ENCODE data around the gene PASK. TPM values are rescaled to one million over a fixed set of nuclear protein-coding genes. Genes with fewer than 3 reads are reported as not detected.
A peak's percentile ranks its signal among the peaks of the same experiment; 100 is the strongest.
"Not testable (repeated sequence)": the region's sequence is repeated elsewhere in the genome, so short reads cannot be mapped to it uniquely, and the experiment has no call there.

Gene PASK
- total and polyA plus RNA-seq, 4 donors: 0.63 to 8.7 (median 3.3) TPM

DNA sequence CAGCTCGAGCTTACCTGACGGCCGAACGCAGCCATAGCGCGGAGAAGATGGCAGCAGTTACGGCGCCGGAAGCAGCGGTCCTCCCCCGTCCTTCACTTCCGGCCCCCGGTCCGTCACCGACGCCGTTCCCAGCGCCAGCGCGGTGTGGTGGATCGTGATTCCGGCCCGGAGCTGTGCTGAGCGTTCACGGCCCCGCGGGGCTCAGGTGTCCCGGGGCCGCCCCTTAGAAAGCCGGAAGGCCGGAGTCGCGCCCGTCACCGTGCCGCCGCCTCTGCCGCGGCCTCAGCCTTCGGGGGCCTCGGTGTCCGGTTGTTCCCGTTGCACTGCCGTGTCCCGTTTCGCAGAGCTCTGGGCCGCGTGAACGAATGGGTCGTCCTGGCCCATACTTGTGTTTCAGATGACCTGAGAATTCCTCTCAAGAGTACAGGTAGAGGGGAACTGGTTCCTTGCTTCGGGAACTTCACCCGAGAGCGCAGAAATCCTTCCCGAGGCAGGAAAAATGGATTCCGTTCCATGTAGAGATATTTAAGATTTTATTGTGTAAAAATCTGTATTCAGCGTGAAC lies 47.0 kb downstream of the PASK start, which contains the start of gene MTERF4:
Gene MTERF4 (minus strand): TSS at position 49 of the 565 bp plus-strand sequence. CDS start 14 bp downstream, at position 35.
- WGBS, 2 donors: 0 to 1% methylated on average over 56 of the region's 56 CpGs
- peak; percentile 90 to 95 for DNase-seq
- ATAC-seq (ENCODE audit: low FRiP score): peak; percentile 96
- Histone ChIP-seq H3K27me3 (ENCODE audit: control insufficient read depth in 1 of 2, insufficient read depth in 2 of 2, low read length in 1 of 2) (no peaks in the 10 kb centered on the region), H3K4me1 (ENCODE audit: control insufficient read depth in 1 of 2, insufficient read depth in 2 of 2, low read length in 2 of 2) (peaks cover 0 to 3% of the 10 kb centered on the region in 2 donors), H3K4me3 (ENCODE audit: low read length in 2 of 2) (peak within 1 kb of the TSS; percentile 54 to 99), H3K9me3 (ENCODE audit: control insufficient read depth, low read length) (no peaks in the 10 kb centered on the region), H3K36me3 (ENCODE audit: control insufficient read depth in 1 of 2, insufficient read depth in 2 of 2, low read length in 1 of 2) (peaks cover 2 to 3% of the 10 kb centered on the region in 2 donors), H3K27ac (ENCODE audit: low read depth in 1 of 2, low read length in 2 of 2) (peak within 1 kb of the TSS; percentile 1 to 94)
- intact Hi-C loops (cut with DNase I): loop anchor here in 1 of 2 donors (5.0 kb wide), 1 partner anchor 45 kb away; the partner anchor contains the start of gene PASK

DNA sequence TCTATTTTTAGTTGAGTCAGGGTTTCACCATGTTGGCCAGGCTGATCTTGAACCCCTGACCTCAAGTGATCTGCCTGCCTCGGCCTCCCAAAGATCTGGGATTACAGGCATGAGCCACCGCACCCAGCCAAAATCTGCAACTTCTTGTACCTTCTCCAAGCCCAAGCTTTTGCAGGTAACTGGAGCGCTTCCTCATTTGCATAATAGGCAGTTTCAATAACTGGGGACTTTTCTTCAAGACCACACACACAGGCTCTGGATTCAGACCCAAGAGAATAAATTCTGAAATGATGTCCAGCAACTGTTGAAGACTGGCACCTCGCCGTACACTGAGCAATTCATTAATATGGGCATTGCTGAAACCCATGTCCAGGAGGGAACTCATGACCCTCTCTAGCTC lies 50.0 kb downstream of the PASK start:
- Histone ChIP-seq H3K27ac (ENCODE audit: low read depth in 1 of 2, low read length in 2 of 2) (no peak overlapping the region), H3K4me3 (ENCODE audit: low read length in 2 of 2) (no peak overlapping the region), H3K27me3 (ENCODE audit: control insufficient read depth in 1 of 2, insufficient read depth in 2 of 2, low read length in 1 of 2) (no peaks in the 10 kb centered on the region), H3K4me1 (ENCODE audit: control insufficient read depth in 1 of 2, insufficient read depth in 2 of 2, low read length in 2 of 2) (peaks cover 0 to 3% of the 10 kb centered on the region in 2 donors), H3K36me3 (ENCODE audit: control insufficient read depth in 1 of 2, insufficient read depth in 2 of 2, low read length in 1 of 2) (peaks cover 2 to 3% of the 10 kb centered on the region in 2 donors), H3K9me3 (ENCODE audit: control insufficient read depth, low read length) (no peaks in the 10 kb centered on the region)
- DNase-seq (no peak), ATAC-seq (ENCODE audit: low FRiP score) (no peak)
- WGBS, 2 donors: 93 to 97% methylated on average over 5 of the region's 5 CpGs
- intact Hi-C loops (cut with DNase I): no loop called here

DNA sequence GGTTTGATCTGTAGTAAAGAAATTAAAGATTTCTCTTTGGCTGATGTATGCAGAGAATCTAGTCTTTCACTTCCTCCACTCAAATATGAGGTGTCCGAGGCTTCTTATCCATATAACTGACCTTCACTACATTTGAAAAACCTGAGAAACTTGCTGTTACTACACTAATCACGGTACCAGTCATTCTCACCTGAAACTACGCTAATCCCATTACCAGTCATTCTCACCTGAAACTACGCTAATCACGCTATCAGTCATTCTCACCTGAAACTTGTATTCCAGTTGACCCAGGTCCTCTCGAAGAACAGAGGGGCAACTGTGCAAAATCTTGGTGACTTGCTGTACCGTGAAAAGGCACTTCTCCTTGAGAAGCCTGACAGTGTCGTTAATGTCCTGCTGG lies 52.3 kb downstream of the PASK start:
- no peaks in the 10 kb centered on the region for H3K27me3 ChIP-seq (ENCODE audit: control insufficient read depth in 1 of 2, insufficient read depth in 2 of 2, low read length in 1 of 2)
- ATAC-seq (ENCODE audit: low FRiP score) (no peak), DNase-seq (no peak)
- H3K27ac ChIP-seq (ENCODE audit: low read depth in 1 of 2, low read length in 2 of 2): no peak overlapping the region
- 88 to 91% methylated on average over 8 of the region's 8 CpGs for WGBS, 2 donors
- H3K36me3 ChIP-seq (ENCODE audit: control insufficient read depth in 1 of 2, insufficient read depth in 2 of 2, low read length in 1 of 2): peaks cover 4 to 6% of the 10 kb centered on the region in 2 donors
- H3K4me1 ChIP-seq (ENCODE audit: control insufficient read depth in 1 of 2, insufficient read depth in 2 of 2, low read length in 2 of 2): peaks cover 0 to 3% of the 10 kb centered on the region in 2 donors
- no peaks in the 10 kb centered on the region for H3K9me3 ChIP-seq (ENCODE audit: control insufficient read depth, low read length)
- intact Hi-C loops (cut with DNase I): no loop called here
- H3K4me3 ChIP-seq (ENCODE audit: low read length in 2 of 2): no peak overlapping the region

DNA sequence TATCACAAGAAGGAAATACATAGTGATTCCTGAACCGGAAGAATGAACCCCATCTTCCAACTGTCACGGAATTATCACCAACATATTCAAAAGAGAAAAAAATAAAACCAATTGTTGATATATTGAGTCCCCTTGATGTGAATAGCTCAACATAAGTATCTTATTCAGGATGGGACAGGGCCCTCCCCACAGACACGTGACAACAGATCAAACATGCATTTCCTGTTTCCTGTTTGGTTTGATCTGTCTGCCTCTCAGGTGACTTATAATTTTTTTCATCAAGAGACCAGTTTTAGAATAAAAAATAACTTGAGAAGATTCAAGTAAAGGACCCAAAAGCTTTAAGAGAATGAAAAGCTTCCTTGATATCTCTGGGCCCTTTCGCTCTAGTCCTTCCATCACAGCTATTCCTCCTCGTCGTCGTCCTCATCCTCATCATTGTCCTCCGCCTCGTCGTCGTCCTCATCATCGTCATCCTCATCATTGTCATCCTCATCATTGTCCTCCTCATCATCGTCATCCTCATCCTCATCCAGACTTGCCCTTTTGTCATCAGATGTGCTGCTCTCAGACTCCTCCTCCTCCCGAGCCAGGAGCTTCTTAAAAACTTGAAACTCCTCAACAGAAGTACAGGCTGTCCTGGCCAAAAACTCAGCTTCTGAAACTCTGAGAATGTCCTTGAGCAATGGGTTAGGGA lies 53.5 kb downstream of the PASK start:
- DNase-seq (no peak), ATAC-seq (ENCODE audit: low FRiP score) (no peak)
- no peaks in the 10 kb centered on the region for H3K9me3 ChIP-seq (ENCODE audit: control insufficient read depth, low read length)
- H3K27ac ChIP-seq (ENCODE audit: low read depth in 1 of 2, low read length in 2 of 2): no peak overlapping the region
- 88 to 90% methylated on average over 14 of the region's 14 CpGs for WGBS, 2 donors
- intact Hi-C loops (cut with DNase I): no loop called here
- no peaks in the 10 kb centered on the region for H3K27me3 ChIP-seq (ENCODE audit: control insufficient read depth in 1 of 2, insufficient read depth in 2 of 2, low read length in 1 of 2)
- H3K4me1 ChIP-seq (ENCODE audit: control insufficient read depth in 1 of 2, insufficient read depth in 2 of 2, low read length in 2 of 2): no peaks in the 10 kb centered on the region
- H3K4me3 ChIP-seq (ENCODE audit: low read length in 2 of 2): no peak overlapping the region
- H3K36me3 ChIP-seq (ENCODE audit: control insufficient read depth in 1 of 2, insufficient read depth in 2 of 2, low read length in 1 of 2): peaks cover 4 to 8% of the 10 kb centered on the region in 2 donors

DNA sequence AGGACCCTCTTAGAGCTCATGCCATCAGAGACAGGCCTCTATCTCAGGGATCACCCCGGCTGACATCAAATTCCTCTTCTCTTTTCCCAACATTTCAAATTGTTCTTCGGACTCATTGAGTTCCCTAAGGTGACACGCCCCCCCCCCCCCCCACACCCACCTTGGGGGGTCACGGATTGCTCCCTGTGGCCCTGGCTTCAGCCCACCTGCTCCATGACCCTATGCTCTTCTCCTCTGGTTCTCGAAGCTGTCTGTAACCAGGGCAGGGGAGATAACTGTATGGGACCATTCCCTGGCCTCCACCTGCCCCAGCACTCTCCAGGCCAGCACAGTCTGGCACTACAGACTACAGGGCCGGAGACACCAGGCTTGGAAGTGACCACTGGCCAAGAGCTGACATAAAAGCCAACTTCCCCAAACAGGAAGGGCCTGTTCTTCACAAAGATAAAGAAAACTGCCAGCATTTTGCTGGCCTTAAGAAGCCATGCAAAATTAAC lies 54.3 kb downstream of the PASK start:
- no peak for DNase-seq
- no peak for ATAC-seq (ENCODE audit: low FRiP score)
- Histone ChIP-seq H3K4me1 (ENCODE audit: control insufficient read depth in 1 of 2, insufficient read depth in 2 of 2, low read length in 2 of 2) (no peaks in the 10 kb centered on the region), H3K27ac (ENCODE audit: low read depth in 1 of 2, low read length in 2 of 2) (no peak overlapping the region), H3K4me3 (ENCODE audit: low read length in 2 of 2) (no peak overlapping the region), H3K27me3 (ENCODE audit: control insufficient read depth in 1 of 2, insufficient read depth in 2 of 2, low read length in 1 of 2) (no peaks in the 10 kb centered on the region), H3K9me3 (ENCODE audit: control insufficient read depth, low read length) (no peaks in the 10 kb centered on the region), H3K36me3 (ENCODE audit: control insufficient read depth in 1 of 2, insufficient read depth in 2 of 2, low read length in 1 of 2) (peaks cover 4 to 8% of the 10 kb centered on the region in 2 donors)
- WGBS, 2 donors: 83 to 89% methylated on average over 5 to 6 of the region's 6 CpGs
- intact Hi-C loops (cut with DNase I): no loop called here

DNA sequence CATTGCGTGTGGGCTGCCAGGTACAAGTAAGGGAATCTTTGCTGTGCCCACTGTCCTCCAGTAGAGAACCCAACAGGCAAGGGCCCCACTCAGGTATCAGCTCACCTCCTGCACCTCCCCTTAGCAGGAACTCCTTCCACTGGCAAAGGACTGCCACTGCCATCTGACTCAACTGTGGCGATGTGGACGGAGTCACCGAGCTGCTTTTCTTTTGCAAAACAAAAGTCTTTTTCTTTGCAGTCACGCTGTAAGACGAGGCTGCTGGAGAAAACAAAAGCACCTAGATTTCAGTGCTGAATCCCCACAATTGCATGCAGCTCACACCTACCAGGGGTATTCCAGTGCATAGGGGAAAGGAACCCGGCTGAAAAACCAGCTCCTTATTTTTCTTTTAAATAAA lies 55.1 kb downstream of the PASK start:
- H3K36me3 ChIP-seq (ENCODE audit: control insufficient read depth in 1 of 2, insufficient read depth in 2 of 2, low read length in 1 of 2): peaks cover 2 to 5% of the 10 kb centered on the region in 2 donors
- H3K27ac ChIP-seq (ENCODE audit: low read depth in 1 of 2, low read length in 2 of 2): no peak overlapping the region
- DNase-seq: no peak
- ATAC-seq (ENCODE audit: low FRiP score): no peak
- H3K27me3 ChIP-seq (ENCODE audit: control insufficient read depth in 1 of 2, insufficient read depth in 2 of 2, low read length in 1 of 2): no peaks in the 10 kb centered on the region
- H3K4me3 ChIP-seq (ENCODE audit: low read length in 2 of 2): no peak overlapping the region
- H3K9me3 ChIP-seq (ENCODE audit: control insufficient read depth, low read length): no peaks in the 10 kb centered on the region
- H3K4me1 ChIP-seq (ENCODE audit: control insufficient read depth in 1 of 2, insufficient read depth in 2 of 2, low read length in 2 of 2): no peaks in the 10 kb centered on the region
- WGBS, 2 donors: 85 to 86% methylated on average over 7 of the region's 7 CpGs
- intact Hi-C loops (cut with DNase I): no loop called here

DNA sequence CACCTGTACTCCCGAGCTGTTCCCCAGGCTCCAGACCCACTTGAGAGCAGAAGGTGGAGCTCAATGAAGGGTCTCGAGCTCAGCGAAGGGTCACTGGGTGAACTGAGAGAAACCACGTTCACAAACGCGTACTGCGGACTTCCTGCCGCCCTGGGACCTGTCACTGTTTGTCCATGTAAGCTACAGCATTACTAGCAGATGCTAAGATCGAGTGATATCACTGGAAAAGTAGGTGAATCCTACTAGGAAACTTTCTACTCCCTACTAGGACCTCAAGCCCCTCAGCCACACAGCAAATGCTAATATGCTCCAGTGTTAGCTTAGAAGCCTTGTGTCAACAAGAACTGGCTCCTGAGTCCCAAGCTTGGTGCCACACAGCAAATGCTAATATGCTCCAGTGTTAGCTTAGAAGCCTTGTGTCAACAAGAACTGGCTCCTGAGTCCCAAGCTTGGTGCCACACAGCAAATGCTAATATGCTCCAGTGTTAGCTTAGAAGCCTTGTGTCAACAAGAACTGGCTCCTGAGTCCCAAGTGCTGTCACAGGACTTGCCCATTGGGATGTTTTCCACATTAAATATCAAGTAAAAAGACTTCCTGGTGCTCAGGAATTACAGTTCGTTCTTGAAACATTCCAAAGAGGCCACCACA lies 56.0 kb downstream of the PASK start:
- H3K9me3 ChIP-seq (ENCODE audit: control insufficient read depth, low read length); H3K27ac ChIP-seq (ENCODE audit: low read depth in 1 of 2, low read length in 2 of 2); H3K4me1 ChIP-seq (ENCODE audit: control insufficient read depth in 1 of 2, insufficient read depth in 2 of 2, low read length in 2 of 2); H3K36me3 ChIP-seq (ENCODE audit: control insufficient read depth in 1 of 2, insufficient read depth in 2 of 2, low read length in 1 of 2); H3K4me3 ChIP-seq (ENCODE audit: low read length in 2 of 2); DNase-seq; ATAC-seq (ENCODE audit: low FRiP score); H3K27me3 ChIP-seq (ENCODE audit: control insufficient read depth in 1 of 2, insufficient read depth in 2 of 2, low read length in 1 of 2); intact Hi-C loops (cut with DNase I): not testable (repeated sequence)
- 54 to 67% methylated on average over 10 of the region's 10 CpGs for WGBS, 2 donors

DNA sequence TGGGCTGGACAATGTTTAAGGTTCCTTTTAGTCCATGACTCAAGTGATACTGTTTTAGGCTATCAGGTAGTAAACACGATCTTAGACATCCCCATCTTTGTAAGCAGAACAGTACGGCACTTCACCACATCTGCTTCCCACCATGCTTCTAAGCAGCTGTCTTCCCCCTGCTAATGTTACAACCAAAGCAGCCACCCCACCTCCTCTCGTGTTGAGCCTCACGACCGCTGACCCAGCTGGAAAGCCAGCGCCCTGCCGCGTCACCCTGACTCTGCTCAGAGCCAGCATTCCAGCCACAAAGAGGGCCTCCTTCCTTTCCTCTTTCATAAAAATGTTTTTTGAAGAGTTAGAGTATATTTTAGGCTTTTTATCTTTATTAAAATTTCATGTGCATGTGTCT lies 56.6 kb downstream of the PASK start:
- DNase-seq (no peak), ATAC-seq (ENCODE audit: low FRiP score) (no peak)
- no peak overlapping the region for H3K27ac ChIP-seq (ENCODE audit: low read depth in 1 of 2, low read length in 2 of 2)
- no peak overlapping the region for H3K4me3 ChIP-seq (ENCODE audit: low read length in 2 of 2)
- H3K36me3 ChIP-seq (ENCODE audit: control insufficient read depth in 1 of 2, insufficient read depth in 2 of 2, low read length in 1 of 2): peaks cover 2 to 8% of the 10 kb centered on the region in 2 donors
- intact Hi-C loops (cut with DNase I): no loop called here
- no peaks in the 10 kb centered on the region for H3K4me1 ChIP-seq (ENCODE audit: control insufficient read depth in 1 of 2, insufficient read depth in 2 of 2, low read length in 2 of 2)
- H3K27me3 ChIP-seq (ENCODE audit: control insufficient read depth in 1 of 2, insufficient read depth in 2 of 2, low read length in 1 of 2): no peaks in the 10 kb centered on the region
- no peaks in the 10 kb centered on the region for H3K9me3 ChIP-seq (ENCODE audit: control insufficient read depth, low read length)
- WGBS, 2 donors: 64 to 77% methylated on average over 8 of the region's 8 CpGs
